GM12878 (cell line): Measurements from ENCODE around the gene IQGAP2. TPM values are rescaled to one million over a fixed set of nuclear protein-coding genes. Genes with fewer than 3 reads are reported as not detected.

Experiments
- ATAC-seq: fragments of 200-7000 bp; cut with Tn5 transposase; 3 replicates; pipeline ENCODE4 v1.9.1; 2020; ENCODE audit warnings: mild to moderate bottlenecking, moderate library complexity
- BruUV-seq: library from RNA; stranded (reverse); fragments of 400-500 nt; replicated peaks from 2 replicates; lab custom pipeline; 2021; lab: Mats Ljungman, UMichigan
- CTCF ChIA-PET: fragments of 300-600 bp; sonication (Branson Sonifier 250); formaldehyde crosslinking; extraction: SDS; loops from one replicate; lab custom pipeline; 2021; ENCODE audit warnings: inconsistent platforms; lab: Yijun Ruan, JAX
- POLR2A ChIA-PET: fragments of 350-600 bp; formaldehyde crosslinking; extraction: SDS; loops from one replicate; lab custom pipeline; 2021; ENCODE audit warnings: inconsistent platforms; lab: Charles Lee
- RAD21 ChIA-PET: fragments of 300-600 bp; sonication (Branson Sonifier 250); formaldehyde crosslinking; loops from one replicate; lab custom pipeline; 2023; ENCODE audit warnings: antibody characterized with exemption; ENCODE audit not compliant: unreplicated experiment; lab: Charles Lee
- SMC1A ChIA-PET: fragments of 300-600 bp; sonication (Branson Sonifier 250); formaldehyde crosslinking; loops from one replicate; lab custom pipeline; 2023; ENCODE audit not compliant: unreplicated experiment, uncharacterized antibody; lab: Charles Lee
- DNase-seq: peaks from one replicate; pipeline ENCODE4 v3.0.0-alpha.2; 2011; ENCODE audit warnings: low read depth, low spot score
- FAIRE-seq: peaks from 3 replicates; lab custom pipeline; 2011; peaks lifted over from hg19 to GRCh38; lab: Jason Lieb, UNC
- H2AFZ ChIP-seq: 2 replicates; pipeline ENCODE4 v1.6.0; 2011; ENCODE audit warnings: low read depth, low read length, control low read depth; ENCODE audit not compliant: control insufficient read depth
- H3K27ac ChIP-seq: 2 replicates; pipeline ENCODE4 v1.5.1; 2011; ENCODE audit warnings: control low read depth; ENCODE audit not compliant: control insufficient read depth, insufficient read depth
- H3K27me3 ChIP-seq, 2 experiments: replicated peaks in 1 of 2; 2 replicates each; pipeline versions ENCODE4 v1.6.0 to v1.6.1; 2011; ENCODE audit warnings: low read length in 1 of 2; ENCODE audit not compliant: control insufficient read depth in 2 of 2, insufficient read depth in 2 of 2
- H3K36me3 ChIP-seq, 2 experiments: 2 replicates each; pipeline ENCODE4 v1.5.1; 2011; ENCODE audit warnings: low read length in 1 of 2; ENCODE audit not compliant: control insufficient read depth in 2 of 2, insufficient read depth in 2 of 2
- H3K4me1 ChIP-seq: 2 replicates; pipeline ENCODE4 v1.6.1; 2011; ENCODE audit warnings: mild to moderate bottlenecking, low read length, moderate library complexity, mixed read lengths; ENCODE audit not compliant: control insufficient read depth, insufficient read depth
- H3K4me2 ChIP-seq: 2 replicates; pipeline ENCODE4 v1.6.0; 2011; ENCODE audit warnings: control low read depth; ENCODE audit not compliant: control insufficient read depth, insufficient read depth
- H3K4me3 ChIP-seq: fragments of 200-600 bp; sonication (generic); 2 replicates; pipeline ENCODE4 v1.5.1; 2016
- H3K79me2 ChIP-seq: 2 replicates; pipeline ENCODE4 v1.6.0; 2011; ENCODE audit warnings: low read length; ENCODE audit not compliant: control insufficient read depth, insufficient read depth
- H3K9ac ChIP-seq: 2 replicates; pipeline ENCODE4 v1.8.0; 2011; ENCODE audit warnings: low read length, control low read depth, mixed read lengths; ENCODE audit not compliant: control insufficient read depth, insufficient read depth
- H3K9me3 ChIP-seq: replicated peaks from 3 replicates; pipeline ENCODE4 v1.5.1; 2011; ENCODE audit warnings: mild to moderate bottlenecking, low read length; ENCODE audit not compliant: control insufficient read depth, insufficient read depth
- H4K20me1 ChIP-seq: 2 replicates; pipeline ENCODE4 v1.6.0; 2011; ENCODE audit not compliant: control insufficient read depth, insufficient read depth
- SIN3A ChIP-seq: IDR thresholded peaks from 2 replicates; pipeline ENCODE4 v1.6.1; 2012; ENCODE audit warnings: low read depth, low read length, improper control_type of control experiment
- SIX5 ChIP-seq: IDR thresholded peaks from 2 replicates; pipeline ENCODE4 v1.6.1; 2011; ENCODE audit warnings: mild to moderate bottlenecking, low read depth, low read length, moderate library complexity; ENCODE audit not compliant: severe bottlenecking
- SMARCA5 ChIP-seq: fragments of 450-650 bp; IDR thresholded peaks from 2 replicates; pipeline ENCODE4 v1.6.1; 2017; ENCODE audit warnings: mild to moderate bottlenecking
- SREBF2 ChIP-seq: IDR thresholded peaks from 2 replicates; pipeline ENCODE4 v1.6.1; 2012; ENCODE audit warnings: mild to moderate bottlenecking, low read length
- WRNIP1 ChIP-seq: IDR thresholded peaks from 2 replicates; pipeline ENCODE4 v1.6.1; 2011; ENCODE audit warnings: low read depth, low read length, improper control_type of control experiment, borderline replicate concordance
- ZNF217 ChIP-seq: fragments of 450-650 bp; IDR thresholded peaks from 2 replicates; pipeline ENCODE4 v1.6.1; 2017; ENCODE audit warnings: antibody characterized with exemption, mild to moderate bottlenecking
- WGBS: methylation state at CpG from one replicate; pipeline ENCODE4 v1.1.6; 2016; ENCODE audit warnings: low lambda C conversion rate; ENCODE audit not compliant: insufficient replicate concordance, insufficient coverage; ENCODE audit errors: missing lambda C conversion rate; 5-methylcytosine and 5-hydroxymethylcytosine counted together
- in situ Hi-C: fragments of 300-500 bp; cut with MboI; formaldehyde crosslinking; loops from 9 replicates; pipeline ENCODE4 v1.14.3; 2018; ENCODE audit warnings: mixed read lengths
- intact Hi-C: fragments of 100-400 bp; cut with micrococcal nuclease; formaldehyde crosslinking; loops from one replicate; pipeline ENCODE4 v1.14.2; 2022; ENCODE audit not compliant: unreplicated experiment
- polyA plus RNA-seq, 11 experiments: library from polyadenylated mRNA; depleted of rRNA in 4 of 11; unstranded in 6 of 11; stranded (reverse) in 5 of 11; fragments of >200 nt; fragmentation: Nextera tagmentation in 4 of 11; fragmentation: Illumina TruSeq in 1 of 11; extraction: Ambion mirVana in 4 of 11; extraction: Trizol in 1 of 11; gene quantifications; 1 replicate in 1 of 11; 2 replicates in 10 of 11; pipeline versions ENCODE4 v1.2.1 to v1.2.3, GENCODE V29; 2011 to 2016; ENCODE audit warnings: inconsistent platforms in 2 of 11, missing spikeins in 2 of 11, low read depth in 1 of 11
- total RNA-seq, 4 experiments: library from RNA; depleted of rRNA in 3 of 4; stranded (reverse); fragments of >200 nt in 3 of 4; fragmentation: Illumina TruSeq in 1 of 4; extraction: Trizol in 1 of 4; gene quantifications; 2 replicates each; pipeline versions ENCODE4 v1.2.1 to v1.2.3, GENCODE V29; 2013 to 2021
- TF ChIP-seq, protein P1 (sequence below): IDR thresholded peaks from 2 replicates; pipeline ENCODE4 v1.6.1; 2011; ENCODE audit warnings: low read depth, low read length, improper control_type of control experiment, borderline replicate concordance
- TF ChIP-seq, protein P2 (sequence below): IDR thresholded peaks from 2 replicates; pipeline ENCODE4 v1.6.1; 2012; ENCODE audit warnings: low read depth, low read length, improper control_type of control experiment
- TF ChIP-seq, protein P3 (sequence below): fragments of 450-650 bp; IDR thresholded peaks from 2 replicates; pipeline ENCODE4 v1.6.1; 2017; ENCODE audit warnings: mild to moderate bottlenecking, moderate library complexity
- TF ChIP-seq, protein P4 (sequence below): IDR thresholded peaks from 2 replicates; pipeline ENCODE4 v1.6.1; 2012; ENCODE audit warnings: improper control_type of control experiment, low read depth, low read length; ENCODE audit not compliant: insufficient replicate concordance

The IQGAP2 gene
- total and polyA plus RNA-seq, 10 of the 15 experiments (the other 5 are each of a cell fraction or from before 2014, with no cell fraction given): 14.5 to 41.4 (median 21.8) TPM

DNA sequence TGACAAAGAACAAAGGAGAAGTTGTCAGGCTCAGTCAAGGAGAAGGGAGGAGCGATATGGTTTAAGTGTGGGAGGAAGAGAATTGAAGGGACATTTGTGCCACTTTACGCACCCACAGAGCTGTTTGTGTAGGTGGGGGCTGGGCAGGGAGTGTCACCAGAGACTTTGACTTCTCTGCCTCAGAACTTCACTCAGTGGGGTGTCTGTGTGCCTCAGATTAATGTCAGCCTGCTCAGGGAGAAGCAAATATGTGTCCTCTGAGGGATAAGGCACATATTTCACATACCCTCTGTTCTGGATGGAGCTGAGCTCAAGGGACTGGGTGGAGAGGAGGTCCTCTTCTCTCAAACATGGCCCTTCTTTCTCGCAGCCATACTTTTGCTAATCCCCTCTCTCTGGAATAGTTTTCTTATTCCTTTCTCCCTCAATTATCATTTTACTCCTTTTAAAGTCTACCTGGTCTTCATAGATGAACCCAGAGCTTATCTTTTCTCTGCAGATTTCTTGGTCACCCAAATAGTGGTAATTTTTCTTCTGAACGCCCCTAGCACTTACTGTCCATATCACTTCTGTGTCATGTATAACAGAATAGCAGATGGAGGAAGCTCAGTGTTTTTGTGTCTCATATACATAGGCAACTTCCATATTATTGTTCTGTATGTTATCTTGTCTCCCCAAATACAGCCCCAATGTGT, 77.0 kb downstream of the IQGAP2 start:
- no TSS peak for BruUV-seq
- SMC1A ChIA-PET: interaction anchor here (0.8 kb wide), 1 partner anchor 45 kb away, joined by 3 read pairs; no protein-coding TSS in a partner anchor
- H2AFZ ChIP-seq: no peak overlapping the region
- no peaks in the 10 kb centered on the region for H3K27me3 ChIP-seq
- WGBS: 45% methylated on average over 4 of the region's 4 CpGs
- in situ Hi-C loops (no loop called here), intact Hi-C loops (no loop called here)
- TF ChIP-seq, protein P1, sequence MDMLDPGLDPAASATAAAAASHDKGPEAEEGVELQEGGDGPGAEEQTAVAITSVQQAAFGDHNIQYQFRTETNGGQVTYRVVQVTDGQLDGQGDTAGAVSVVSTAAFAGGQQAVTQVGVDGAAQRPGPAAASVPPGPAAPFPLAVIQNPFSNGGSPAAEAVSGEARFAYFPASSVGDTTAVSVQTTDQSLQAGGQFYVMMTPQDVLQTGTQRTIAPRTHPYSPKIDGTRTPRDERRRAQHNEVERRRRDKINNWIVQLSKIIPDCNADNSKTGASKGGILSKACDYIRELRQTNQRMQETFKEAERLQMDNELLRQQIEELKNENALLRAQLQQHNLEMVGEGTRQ: no peak
- TF ChIP-seq SMARCA5 (no peak), ZNF217 (no peak), SIN3A (no peak), SREBF2 (no peak), SIX5 (no peak), WRNIP1 (no peak)
- TF ChIP-seq, protein P2, sequence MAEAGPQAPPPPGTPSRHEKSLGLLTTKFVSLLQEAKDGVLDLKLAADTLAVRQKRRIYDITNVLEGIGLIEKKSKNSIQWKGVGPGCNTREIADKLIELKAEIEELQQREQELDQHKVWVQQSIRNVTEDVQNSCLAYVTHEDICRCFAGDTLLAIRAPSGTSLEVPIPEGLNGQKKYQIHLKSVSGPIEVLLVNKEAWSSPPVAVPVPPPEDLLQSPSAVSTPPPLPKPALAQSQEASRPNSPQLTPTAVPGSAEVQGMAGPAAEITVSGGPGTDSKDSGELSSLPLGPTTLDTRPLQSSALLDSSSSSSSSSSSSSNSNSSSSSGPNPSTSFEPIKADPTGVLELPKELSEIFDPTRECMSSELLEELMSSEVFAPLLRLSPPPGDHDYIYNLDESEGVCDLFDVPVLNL: no peak
- TF ChIP-seq, protein P3, sequence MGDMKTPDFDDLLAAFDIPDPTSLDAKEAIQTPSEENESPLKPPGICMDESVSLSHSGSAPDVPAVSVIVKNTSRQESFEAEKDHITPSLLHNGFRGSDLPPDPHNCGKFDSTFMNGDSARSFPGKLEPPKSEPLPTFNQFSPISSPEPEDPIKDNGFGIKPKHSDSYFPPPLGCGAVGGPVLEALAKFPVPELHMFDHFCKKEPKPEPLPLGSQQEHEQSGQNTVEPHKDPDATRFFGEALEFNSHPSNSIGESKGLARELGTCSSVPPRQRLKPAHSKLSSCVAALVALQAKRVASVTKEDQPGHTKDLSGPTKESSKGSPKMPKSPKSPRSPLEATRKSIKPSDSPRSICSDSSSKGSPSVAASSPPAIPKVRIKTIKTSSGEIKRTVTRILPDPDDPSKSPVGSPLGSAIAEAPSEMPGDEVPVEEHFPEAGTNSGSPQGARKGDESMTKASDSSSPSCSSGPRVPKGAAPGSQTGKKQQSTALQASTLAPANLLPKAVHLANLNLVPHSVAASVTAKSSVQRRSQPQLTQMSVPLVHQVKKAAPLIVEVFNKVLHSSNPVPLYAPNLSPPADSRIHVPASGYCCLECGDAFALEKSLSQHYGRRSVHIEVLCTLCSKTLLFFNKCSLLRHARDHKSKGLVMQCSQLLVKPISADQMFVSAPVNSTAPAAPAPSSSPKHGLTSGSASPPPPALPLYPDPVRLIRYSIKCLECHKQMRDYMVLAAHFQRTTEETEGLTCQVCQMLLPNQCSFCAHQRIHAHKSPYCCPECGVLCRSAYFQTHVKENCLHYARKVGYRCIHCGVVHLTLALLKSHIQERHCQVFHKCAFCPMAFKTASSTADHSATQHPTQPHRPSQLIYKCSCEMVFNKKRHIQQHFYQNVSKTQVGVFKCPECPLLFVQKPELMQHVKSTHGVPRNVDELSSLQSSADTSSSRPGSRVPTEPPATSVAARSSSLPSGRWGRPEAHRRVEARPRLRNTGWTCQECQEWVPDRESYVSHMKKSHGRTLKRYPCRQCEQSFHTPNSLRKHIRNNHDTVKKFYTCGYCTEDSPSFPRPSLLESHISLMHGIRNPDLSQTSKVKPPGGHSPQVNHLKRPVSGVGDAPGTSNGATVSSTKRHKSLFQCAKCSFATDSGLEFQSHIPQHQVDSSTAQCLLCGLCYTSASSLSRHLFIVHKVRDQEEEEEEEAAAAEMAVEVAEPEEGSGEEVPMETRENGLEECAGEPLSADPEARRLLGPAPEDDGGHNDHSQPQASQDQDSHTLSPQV: no peak
- TF ChIP-seq, protein P4, sequence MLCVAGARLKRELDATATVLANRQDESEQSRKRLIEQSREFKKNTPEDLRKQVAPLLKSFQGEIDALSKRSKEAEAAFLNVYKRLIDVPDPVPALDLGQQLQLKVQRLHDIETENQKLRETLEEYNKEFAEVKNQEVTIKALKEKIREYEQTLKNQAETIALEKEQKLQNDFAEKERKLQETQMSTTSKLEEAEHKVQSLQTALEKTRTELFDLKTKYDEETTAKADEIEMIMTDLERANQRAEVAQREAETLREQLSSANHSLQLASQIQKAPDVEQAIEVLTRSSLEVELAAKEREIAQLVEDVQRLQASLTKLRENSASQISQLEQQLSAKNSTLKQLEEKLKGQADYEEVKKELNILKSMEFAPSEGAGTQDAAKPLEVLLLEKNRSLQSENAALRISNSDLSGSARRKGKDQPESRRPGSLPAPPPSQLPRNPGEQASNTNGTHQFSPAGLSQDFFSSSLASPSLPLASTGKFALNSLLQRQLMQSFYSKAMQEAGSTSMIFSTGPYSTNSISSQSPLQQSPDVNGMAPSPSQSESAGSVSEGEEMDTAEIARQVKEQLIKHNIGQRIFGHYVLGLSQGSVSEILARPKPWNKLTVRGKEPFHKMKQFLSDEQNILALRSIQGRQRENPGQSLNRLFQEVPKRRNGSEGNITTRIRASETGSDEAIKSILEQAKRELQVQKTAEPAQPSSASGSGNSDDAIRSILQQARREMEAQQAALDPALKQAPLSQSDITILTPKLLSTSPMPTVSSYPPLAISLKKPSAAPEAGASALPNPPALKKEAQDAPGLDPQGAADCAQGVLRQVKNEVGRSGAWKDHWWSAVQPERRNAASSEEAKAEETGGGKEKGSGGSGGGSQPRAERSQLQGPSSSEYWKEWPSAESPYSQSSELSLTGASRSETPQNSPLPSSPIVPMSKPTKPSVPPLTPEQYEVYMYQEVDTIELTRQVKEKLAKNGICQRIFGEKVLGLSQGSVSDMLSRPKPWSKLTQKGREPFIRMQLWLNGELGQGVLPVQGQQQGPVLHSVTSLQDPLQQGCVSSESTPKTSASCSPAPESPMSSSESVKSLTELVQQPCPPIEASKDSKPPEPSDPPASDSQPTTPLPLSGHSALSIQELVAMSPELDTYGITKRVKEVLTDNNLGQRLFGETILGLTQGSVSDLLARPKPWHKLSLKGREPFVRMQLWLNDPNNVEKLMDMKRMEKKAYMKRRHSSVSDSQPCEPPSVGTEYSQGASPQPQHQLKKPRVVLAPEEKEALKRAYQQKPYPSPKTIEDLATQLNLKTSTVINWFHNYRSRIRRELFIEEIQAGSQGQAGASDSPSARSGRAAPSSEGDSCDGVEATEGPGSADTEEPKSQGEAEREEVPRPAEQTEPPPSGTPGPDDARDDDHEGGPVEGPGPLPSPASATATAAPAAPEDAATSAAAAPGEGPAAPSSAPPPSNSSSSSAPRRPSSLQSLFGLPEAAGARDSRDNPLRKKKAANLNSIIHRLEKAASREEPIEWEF: no peak
- H4K20me1 ChIP-seq: no peaks in the 10 kb centered on the region
- CTCF ChIA-PET: interaction anchor here (0.8 kb wide), 1 partner anchor 162 kb away, joined by 3 read pairs; no protein-coding TSS in a partner anchor
- no peak overlapping the region for H3K4me3 ChIP-seq
- H3K27ac ChIP-seq: no peak overlapping the region
- DNase-seq: no peak
- no peak for ATAC-seq
- POLR2A ChIA-PET: no interaction called here
- no peak overlapping the region for H3K4me2 ChIP-seq
- peaks cover 6% of the 10 kb centered on the region; the same call in 1 of the 2 replicates for H3K4me1 ChIP-seq
- FAIRE-seq: no peak
- no peaks in the 10 kb centered on the region for H3K79me2 ChIP-seq
- no peak overlapping the region for H3K9ac ChIP-seq
- no peaks in the 10 kb centered on the region for H3K9me3 ChIP-seq
- no peaks in the 10 kb centered on the region for H3K36me3 ChIP-seq
- RAD21 ChIA-PET: interaction anchor here (1.0 kb wide), 1 partner anchor 73 kb away, joined by 3 read pairs; no protein-coding TSS in a partner anchor
